GM10266 (cell line): ENCODE results near the gene KIF11.

Source experiments
- DNase-seq: peaks from one replicate; pipeline ENCODE4 v3.0.0; 2012; ENCODE audit errors: extremely low spot score
- CTCF ChIP-seq: IDR thresholded peaks from 2 replicates; pipeline ENCODE4 v1.5.1; 2012; ENCODE audit warnings: mild to moderate bottlenecking, low read depth; ENCODE audit not compliant: control insufficient read depth, insufficient read depth; ENCODE audit errors: missing control alignments

The KIF11 gene

GRCh38 chr10:92592761-92593618, at the start of gene KIF11:
Gene KIF11 (plus strand): TSS chr10:92593130. CDS start chr10:92593376, 246 bp downstream.
- TF ChIP-seq CTCF, result no peak
- DNase-seq, result peak; percentile 92

DNA sequence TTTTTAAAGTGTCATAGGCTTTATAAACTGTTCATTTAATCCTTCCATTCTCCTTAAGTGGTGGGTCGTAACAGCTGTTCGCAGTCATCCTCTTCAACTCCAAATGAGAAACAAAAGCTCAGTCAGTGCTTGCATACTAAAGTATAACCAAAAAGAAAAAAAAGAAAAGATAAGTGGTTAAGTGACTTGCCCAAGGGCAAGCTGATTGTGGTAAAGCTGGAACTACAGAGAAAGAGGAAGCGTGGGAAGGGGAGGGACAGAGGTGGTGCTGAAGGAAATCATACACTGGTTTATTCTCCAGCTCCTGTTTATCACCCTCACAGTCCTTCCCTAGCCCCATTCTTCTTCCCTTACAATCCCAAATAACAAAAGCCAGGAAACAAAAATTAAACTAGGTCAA, 48.6 kb upstream of the KIF11 start:
- no peak for DNase-seq
- TF ChIP-seq CTCF, result no peak

GRCh38 chr10:92545556-92545955, 47.4 kb upstream of the KIF11 start:
- TF ChIP-seq CTCF, result no peak
- DNase-seq, result no peak

DNA sequence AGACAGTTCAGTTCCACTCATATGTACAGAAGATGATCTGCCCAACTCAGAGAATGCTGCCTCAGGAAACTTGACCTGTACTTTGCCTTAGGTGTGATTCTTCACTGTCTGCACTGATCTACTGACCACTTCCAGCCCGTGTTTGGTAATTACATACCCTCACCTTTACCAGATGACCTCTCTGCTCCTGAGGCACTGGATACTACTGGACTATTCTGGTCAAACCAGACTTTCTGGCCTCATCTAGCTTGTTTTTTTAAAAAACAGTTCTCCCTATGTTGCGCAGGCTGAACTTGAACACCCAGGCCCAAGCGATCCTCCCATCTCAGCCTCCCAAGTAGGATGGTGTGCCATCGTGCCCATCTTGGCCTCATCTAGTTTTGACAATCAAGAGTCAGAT, 45.3 kb upstream of the KIF11 start:
- DNase-seq, result no peak
- no peak for TF ChIP-seq CTCF

GRCh38 chr10:92550924-92551323, 42.0 kb upstream of the KIF11 start:
- no peak for TF ChIP-seq CTCF
- DNase-seq, result no peak

- no peak for TF ChIP-seq CTCF
- DNase-seq, result no peak
Observed at GRCh38 chr10:92552310-92552709, 40.6 kb upstream of the KIF11 start.

DNA sequence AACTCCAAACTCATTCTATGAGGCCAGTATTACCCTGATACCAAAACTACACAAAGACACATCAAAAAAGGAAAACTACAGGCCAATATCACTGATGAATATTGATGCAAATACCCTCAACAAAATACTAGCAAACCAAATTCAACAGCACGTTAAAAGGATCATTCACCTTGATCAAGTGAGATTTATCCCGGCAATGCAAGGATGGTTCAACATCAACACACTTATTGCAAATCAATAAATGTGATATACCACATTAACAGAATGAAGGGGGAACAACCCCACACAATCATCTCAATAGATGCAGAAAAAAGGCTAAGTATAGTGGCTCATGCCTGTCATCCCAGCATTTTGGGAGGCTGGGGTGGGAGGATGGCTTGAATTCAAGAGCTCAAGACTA, 39.0 kb upstream of the KIF11 start:
- TF ChIP-seq CTCF, result no peak
- no peak for DNase-seq
